ENCODE results near the gene GSAP. TPM values are rescaled to one million over a fixed set of nuclear protein-coding genes. Genes with fewer than 3 reads are reported as not detected.

Gene GSAP
- total RNA-seq, 1 experiment from 2014 or later: 1.3 TPM

DNA sequence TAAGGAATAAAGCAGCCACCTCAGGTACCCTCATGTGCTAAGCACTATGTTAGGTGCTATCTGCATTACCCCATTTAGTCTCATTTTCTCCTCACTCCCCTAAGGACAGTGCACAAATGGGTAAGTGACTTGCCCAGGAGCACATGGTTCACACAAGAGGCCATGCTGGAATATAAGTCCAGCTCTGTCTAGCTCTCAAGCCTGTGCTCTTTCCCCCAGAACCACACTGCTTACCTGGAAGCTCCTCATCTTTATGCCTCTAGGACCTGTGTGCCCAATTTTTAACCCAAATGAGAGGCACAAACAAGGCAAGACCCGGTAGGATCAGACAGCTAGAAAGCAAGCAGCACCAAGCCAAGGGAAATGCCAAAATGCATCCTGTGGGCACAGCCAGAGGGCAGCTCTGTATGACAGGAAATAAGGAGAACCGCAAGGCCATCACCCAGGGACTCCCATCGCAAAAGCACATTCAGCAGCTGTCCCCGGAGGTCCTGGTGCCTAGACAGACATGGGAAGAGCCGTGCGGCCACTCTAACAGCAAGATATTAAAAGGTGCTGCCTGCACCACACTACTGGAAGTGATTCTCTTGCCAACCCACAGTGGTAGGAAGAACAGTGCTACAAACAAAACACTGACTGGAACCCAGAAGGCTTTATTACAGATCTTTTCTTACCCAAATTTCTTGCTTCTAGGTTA is 88.1 kb downstream of the GSAP start:
- no peaks in the 10 kb centered on the region for H3K27me3 ChIP-seq (ENCODE audit: low read length)
- no peaks in the 10 kb centered on the region for H4K20me1 ChIP-seq (ENCODE audit: insufficient read depth, low read depth, low read length)
- peak overlapping the region; percentile 4 for H3K4me2 ChIP-seq (ENCODE audit: low read depth, low read length, poor library complexity, severe bottlenecking)
- no peaks in the 10 kb centered on the region for H3K9me3 ChIP-seq (ENCODE audit: low read length)
- no peaks in the 10 kb centered on the region for H3K9me2 ChIP-seq (replicated peaks; ENCODE audit: insufficient read depth, low read length)
- DNase-seq: no peak
- H3K9ac ChIP-seq (ENCODE audit: low read length): 0 out of 2 replicates have a peak overlapping the region, but pooled peaks have one; percentile 23
- peaks cover 52% of the 10 kb centered on the region for H3K4me1 ChIP-seq (ENCODE audit: low read length)
- no peak overlapping the region for H3K27ac ChIP-seq (ENCODE audit: low read length)
- H3K4me3 ChIP-seq (ENCODE audit: low read length): no peak overlapping the region
- H2AFZ ChIP-seq (ENCODE audit: low read length): peak overlapping the region; percentile 78; the same call in 1 of the 2 replicates
- H3K36me3 ChIP-seq (ENCODE audit: insufficient read depth, low read length): no peaks in the 10 kb centered on the region
- no peaks in the 10 kb centered on the region for H3K79me2 ChIP-seq (ENCODE audit: low read length)

DNA sequence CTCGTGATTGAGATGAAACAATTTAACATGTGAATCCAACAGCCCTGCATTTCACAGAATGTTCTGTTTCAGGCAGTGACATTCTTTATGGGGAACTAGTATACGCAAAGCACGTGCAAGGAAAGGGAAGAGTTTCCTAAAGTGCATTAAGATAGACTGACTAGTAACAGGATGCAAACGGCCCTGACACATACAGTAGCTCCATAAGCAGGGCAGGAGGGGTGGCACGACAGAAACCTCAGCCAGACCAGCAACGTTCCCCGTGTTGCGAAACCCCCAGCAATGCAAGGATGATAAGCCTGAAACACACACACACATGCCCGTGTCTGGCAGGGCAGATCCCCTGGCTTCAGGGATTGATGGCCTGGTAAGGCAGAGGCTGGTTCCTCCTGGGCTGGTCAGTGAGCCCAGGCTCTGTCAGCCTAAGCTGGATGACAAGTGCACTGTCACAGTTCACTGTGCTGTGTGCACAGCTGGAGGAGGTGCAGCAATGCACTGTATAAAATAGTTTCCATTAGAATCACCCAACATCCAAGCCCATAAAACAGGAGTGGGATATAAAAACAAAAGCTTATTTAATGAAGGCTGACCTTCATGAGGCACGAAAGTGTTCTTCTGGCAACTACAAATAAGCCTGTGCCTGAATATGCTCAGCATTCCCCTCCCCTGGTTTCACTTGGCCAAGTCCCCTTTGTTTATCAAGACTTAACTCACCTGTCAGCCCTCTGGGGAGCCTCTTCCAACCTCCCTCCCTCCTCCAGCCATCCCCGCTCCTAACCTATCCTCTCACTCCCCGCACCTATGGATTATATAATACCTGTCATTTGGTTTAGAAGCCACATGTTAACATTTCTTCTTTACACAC is 88.8 kb downstream of the GSAP start:
- Histone ChIP-seq H3K27me3 (ENCODE audit: low read length) (no peaks in the 10 kb centered on the region), H3K9me3 (ENCODE audit: low read length) (no peaks in the 10 kb centered on the region), H3K9ac (ENCODE audit: low read length) (no peak overlapping the region; the same call in 1 of the 2 replicates), H3K27ac (ENCODE audit: low read length) (no peak overlapping the region), H3K4me1 (ENCODE audit: low read length) (peaks cover 52% of the 10 kb centered on the region), H2AFZ (ENCODE audit: low read length) (0 out of 2 replicates have a peak overlapping the region, but pooled peaks have one; percentile 78), H3K79me2 (ENCODE audit: low read length) (no peaks in the 10 kb centered on the region), H4K20me1 (ENCODE audit: insufficient read depth, low read depth, low read length) (no peaks in the 10 kb centered on the region), H3K9me2 (replicated peaks; ENCODE audit: insufficient read depth, low read length) (no peaks in the 10 kb centered on the region), H3K36me3 (ENCODE audit: insufficient read depth, low read length) (no peaks in the 10 kb centered on the region), H3K4me2 (ENCODE audit: low read depth, low read length, poor library complexity, severe bottlenecking) (no peak overlapping the region), H3K4me3 (ENCODE audit: low read length) (no peak overlapping the region)
- DNase-seq: no peak

DNA sequence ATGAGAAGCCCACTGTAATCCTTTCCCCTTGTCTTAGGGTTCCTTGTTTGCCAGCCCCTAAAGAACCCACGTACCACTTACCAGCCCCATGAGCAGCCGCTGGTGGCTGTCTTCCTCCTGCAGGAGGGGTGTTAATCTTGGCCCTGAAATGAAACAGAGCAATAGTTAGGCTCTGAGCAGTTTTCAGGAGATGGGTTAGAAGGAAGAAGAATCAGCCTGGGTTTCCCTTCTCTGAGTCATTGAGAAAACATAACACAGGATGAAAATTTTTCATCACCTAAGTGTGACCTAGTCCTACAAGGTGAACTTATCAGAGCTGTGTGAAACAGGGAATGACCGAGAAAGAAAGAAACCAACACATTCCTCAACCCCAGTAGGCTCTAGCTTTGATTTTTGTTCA is 90.0 kb downstream of the GSAP start:
- no peaks in the 10 kb centered on the region for H3K79me2 ChIP-seq (ENCODE audit: low read length)
- H3K9me3 ChIP-seq (ENCODE audit: low read length): no peaks in the 10 kb centered on the region
- no peak for DNase-seq
- H3K27me3 ChIP-seq (ENCODE audit: low read length): no peaks in the 10 kb centered on the region
- no peak overlapping the region for H3K4me2 ChIP-seq (ENCODE audit: low read depth, low read length, poor library complexity, severe bottlenecking)
- no peak overlapping the region for H2AFZ ChIP-seq (ENCODE audit: low read length)
- no peaks in the 10 kb centered on the region for H3K36me3 ChIP-seq (ENCODE audit: insufficient read depth, low read length)
- H3K4me3 ChIP-seq (ENCODE audit: low read length): no peak overlapping the region
- no peak overlapping the region for H3K27ac ChIP-seq (ENCODE audit: low read length)
- no peak overlapping the region for H3K9ac ChIP-seq (ENCODE audit: low read length)
- no peaks in the 10 kb centered on the region for H3K9me2 ChIP-seq (replicated peaks; ENCODE audit: insufficient read depth, low read length)
- no peaks in the 10 kb centered on the region for H4K20me1 ChIP-seq (ENCODE audit: insufficient read depth, low read depth, low read length)
- peaks cover 42% of the 10 kb centered on the region for H3K4me1 ChIP-seq (ENCODE audit: low read length)

DNA sequence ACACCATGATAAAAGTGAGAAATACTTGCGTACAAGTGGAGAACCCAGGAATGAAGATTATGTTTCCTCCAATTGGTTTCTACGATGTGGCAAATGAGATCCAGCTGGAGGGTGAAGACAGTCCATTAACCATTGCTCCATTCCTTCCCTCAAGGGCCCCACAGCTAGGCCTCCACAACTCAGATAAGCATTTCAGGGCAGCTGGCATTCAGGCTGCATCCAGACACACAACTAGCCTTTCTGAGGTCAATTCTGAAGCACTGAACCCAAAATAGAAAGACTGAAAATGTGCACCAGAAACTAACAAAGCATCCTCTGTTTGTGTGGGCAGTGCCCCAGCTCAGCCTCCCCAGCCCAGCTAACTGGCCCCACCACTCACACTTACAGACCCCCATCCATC is 94.8 kb downstream of the GSAP start:
- Histone ChIP-seq H3K4me2 (ENCODE audit: low read depth, low read length, poor library complexity, severe bottlenecking) (no peak overlapping the region), H3K27ac (ENCODE audit: low read length) (no peak overlapping the region), H3K27me3 (ENCODE audit: low read length) (no peaks in the 10 kb centered on the region), H3K4me3 (ENCODE audit: low read length) (no peak overlapping the region), H4K20me1 (ENCODE audit: insufficient read depth, low read depth, low read length) (no peaks in the 10 kb centered on the region), H3K4me1 (ENCODE audit: low read length) (peaks cover 7% of the 10 kb centered on the region; the same call in 1 of the 2 replicates), H3K9me2 (replicated peaks; ENCODE audit: insufficient read depth, low read length) (no peaks in the 10 kb centered on the region), H2AFZ (ENCODE audit: low read length) (no peak overlapping the region), H3K36me3 (ENCODE audit: insufficient read depth, low read length) (no peaks in the 10 kb centered on the region), H3K9me3 (ENCODE audit: low read length) (no peaks in the 10 kb centered on the region), H3K9ac (ENCODE audit: low read length) (no peak overlapping the region), H3K79me2 (ENCODE audit: low read length) (no peaks in the 10 kb centered on the region)
- DNase-seq: no peak

DNA sequence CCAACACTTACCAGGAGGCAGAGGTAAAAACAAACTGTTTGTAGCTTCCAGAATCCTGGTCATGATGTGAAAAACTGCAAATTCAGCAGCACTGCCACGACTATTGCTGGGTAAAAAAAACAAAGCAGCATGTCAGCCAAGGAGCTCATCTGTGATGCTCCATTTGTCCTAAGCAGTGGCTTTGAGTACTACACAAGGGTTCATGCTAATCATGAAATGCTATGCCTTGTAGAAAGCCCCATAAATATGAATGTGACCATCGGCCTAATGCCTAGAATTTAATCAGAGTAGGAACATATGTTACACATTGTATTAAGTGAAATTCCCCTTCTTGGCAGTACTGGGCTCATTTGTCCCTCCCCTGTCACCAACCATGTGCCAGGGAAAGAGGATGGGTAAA is 95.4 kb downstream of the GSAP start:
- H3K4me3 ChIP-seq (ENCODE audit: low read length): no peak overlapping the region
- H3K9me2 ChIP-seq (replicated peaks; ENCODE audit: insufficient read depth, low read length): no peaks in the 10 kb centered on the region
- H3K79me2 ChIP-seq (ENCODE audit: low read length): no peaks in the 10 kb centered on the region
- no peaks in the 10 kb centered on the region for H3K9me3 ChIP-seq (ENCODE audit: low read length)
- no peak overlapping the region for H3K4me2 ChIP-seq (ENCODE audit: low read depth, low read length, poor library complexity, severe bottlenecking)
- H3K9ac ChIP-seq (ENCODE audit: low read length): no peak overlapping the region
- H3K27me3 ChIP-seq (ENCODE audit: low read length): no peaks in the 10 kb centered on the region
- DNase-seq: no peak
- H4K20me1 ChIP-seq (ENCODE audit: insufficient read depth, low read depth, low read length): no peaks in the 10 kb centered on the region
- no peak overlapping the region for H3K27ac ChIP-seq (ENCODE audit: low read length)
- no peaks in the 10 kb centered on the region for H3K36me3 ChIP-seq (ENCODE audit: insufficient read depth, low read length)
- H3K4me1 ChIP-seq (ENCODE audit: low read length): peaks cover 4% of the 10 kb centered on the region
- no peak overlapping the region for H2AFZ ChIP-seq (ENCODE audit: low read length)

DNA sequence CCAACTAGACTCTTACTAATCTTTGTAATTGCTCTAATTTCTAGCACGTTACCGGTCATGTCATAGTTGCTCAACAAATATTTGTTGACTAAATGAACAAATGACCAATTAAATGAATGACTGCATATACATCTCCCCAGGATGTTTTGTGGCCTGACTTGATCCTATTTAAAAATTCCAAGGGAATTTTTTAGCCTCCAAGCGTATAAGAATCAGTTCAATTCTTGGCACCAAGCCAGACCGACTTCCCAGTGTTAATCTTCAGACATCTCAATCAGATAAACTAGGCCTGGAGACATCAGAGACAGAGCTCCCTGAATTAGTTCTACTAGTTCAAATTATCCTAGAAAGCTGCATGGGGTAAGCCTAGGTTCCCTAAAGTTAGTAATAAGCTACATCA is 96.0 kb downstream of the GSAP start:
- Histone ChIP-seq H3K9me2 (replicated peaks; ENCODE audit: insufficient read depth, low read length) (no peaks in the 10 kb centered on the region), H2AFZ (ENCODE audit: low read length) (no peak overlapping the region), H3K9ac (ENCODE audit: low read length) (no peak overlapping the region), H3K4me3 (ENCODE audit: low read length) (no peak overlapping the region), H3K36me3 (ENCODE audit: insufficient read depth, low read length) (no peaks in the 10 kb centered on the region), H4K20me1 (ENCODE audit: insufficient read depth, low read depth, low read length) (no peaks in the 10 kb centered on the region), H3K4me2 (ENCODE audit: low read depth, low read length, poor library complexity, severe bottlenecking) (no peak overlapping the region), H3K79me2 (ENCODE audit: low read length) (no peaks in the 10 kb centered on the region), H3K9me3 (ENCODE audit: low read length) (no peaks in the 10 kb centered on the region), H3K27me3 (ENCODE audit: low read length) (no peaks in the 10 kb centered on the region), H3K4me1 (ENCODE audit: low read length) (peaks cover 10% of the 10 kb centered on the region), H3K27ac (ENCODE audit: low read length) (no peak overlapping the region)
- DNase-seq: no peak

DNA sequence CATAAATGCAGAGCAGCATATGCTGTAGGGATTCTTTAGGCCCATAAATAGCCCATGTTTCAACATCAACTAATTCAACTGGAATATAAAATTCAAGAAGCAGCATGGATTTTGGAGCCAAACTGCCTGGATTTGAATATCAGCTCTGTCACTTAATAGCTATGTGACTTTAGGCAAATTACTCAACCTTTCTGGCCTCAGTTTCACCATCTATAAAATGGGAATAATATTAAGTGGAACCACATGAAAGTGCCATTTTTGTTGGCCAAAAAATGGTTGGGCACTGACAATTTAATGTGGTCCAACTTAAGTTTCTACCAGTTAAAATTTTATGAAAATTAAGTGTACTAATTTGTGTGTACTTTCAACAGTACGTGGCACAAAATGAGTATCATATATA is 98.1 kb downstream of the GSAP start:
- Histone ChIP-seq H3K36me3 (ENCODE audit: insufficient read depth, low read length) (no peaks in the 10 kb centered on the region), H3K4me2 (ENCODE audit: low read depth, low read length, poor library complexity, severe bottlenecking) (no peak overlapping the region), H3K79me2 (ENCODE audit: low read length) (no peaks in the 10 kb centered on the region), H3K9me2 (replicated peaks; ENCODE audit: insufficient read depth, low read length) (no peaks in the 10 kb centered on the region), H4K20me1 (ENCODE audit: insufficient read depth, low read depth, low read length) (no peaks in the 10 kb centered on the region), H3K4me1 (ENCODE audit: low read length) (peaks cover 15% of the 10 kb centered on the region), H3K27ac (ENCODE audit: low read length) (no peak overlapping the region), H3K4me3 (ENCODE audit: low read length) (no peak overlapping the region), H3K9ac (ENCODE audit: low read length) (no peak overlapping the region), H2AFZ (ENCODE audit: low read length) (no peak overlapping the region), H3K27me3 (ENCODE audit: low read length) (no peaks in the 10 kb centered on the region), H3K9me3 (ENCODE audit: low read length) (no peaks in the 10 kb centered on the region)
- no peak for DNase-seq

DNA sequence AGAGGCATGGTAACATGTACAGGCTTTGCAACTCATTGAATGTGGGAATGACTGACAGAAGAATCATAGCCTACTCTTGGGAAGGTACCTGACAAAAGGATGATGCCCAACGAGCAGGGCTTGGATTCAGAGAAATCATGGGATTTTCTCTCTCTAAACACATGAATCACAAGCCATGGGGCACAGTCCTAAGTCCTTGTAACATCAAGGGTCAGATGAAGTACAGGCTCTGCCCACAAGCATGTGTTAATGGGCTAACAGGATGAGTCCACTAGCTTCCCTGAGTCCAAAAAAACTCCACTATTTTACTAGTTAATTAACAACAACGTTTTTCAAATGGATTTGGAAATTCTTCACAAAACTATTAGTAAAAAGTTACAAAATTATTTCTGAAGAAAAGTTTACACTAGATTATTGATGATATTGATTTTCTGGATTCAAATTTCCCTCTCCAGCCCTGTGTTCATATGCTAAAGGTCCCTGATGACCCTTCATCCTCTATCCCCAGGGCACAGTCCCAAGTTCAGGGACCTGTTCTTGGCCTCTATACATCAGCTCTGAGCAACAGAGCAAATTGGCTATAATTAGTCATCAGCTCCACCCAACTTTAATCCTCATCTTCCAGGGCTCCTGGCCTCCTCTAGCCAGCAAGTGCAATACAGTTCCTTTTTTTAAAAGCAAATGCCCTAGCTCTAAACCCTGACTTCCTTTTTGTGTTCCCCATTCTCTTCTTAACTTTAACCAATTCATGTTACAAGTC is 99.8 kb downstream of the GSAP start:
- Histone ChIP-seq H3K36me3 (ENCODE audit: insufficient read depth, low read length) (no peaks in the 10 kb centered on the region), H3K27ac (ENCODE audit: low read length) (no peak overlapping the region), H3K4me2 (ENCODE audit: low read depth, low read length, poor library complexity, severe bottlenecking) (no peak overlapping the region), H3K4me1 (ENCODE audit: low read length) (peaks cover 25% of the 10 kb centered on the region), H2AFZ (ENCODE audit: low read length) (no peak overlapping the region), H3K9me3 (ENCODE audit: low read length) (no peaks in the 10 kb centered on the region), H3K4me3 (ENCODE audit: low read length) (no peak overlapping the region), H3K27me3 (ENCODE audit: low read length) (no peaks in the 10 kb centered on the region), H3K79me2 (ENCODE audit: low read length) (no peaks in the 10 kb centered on the region), H3K9ac (ENCODE audit: low read length) (no peak overlapping the region), H4K20me1 (ENCODE audit: insufficient read depth, low read depth, low read length) (no peaks in the 10 kb centered on the region), H3K9me2 (replicated peaks; ENCODE audit: insufficient read depth, low read length) (no peaks in the 10 kb centered on the region)
- DNase-seq: no peak

All from Karpas-422 (cell line).